Esophagus squamous epithelium (tissue), 4 donors: ENCODE results near the gene POLR2H.

Experiments used
- POLR2A ChIP-seq, 4 donors: fragments of 450-650 bp; IDR thresholded peaks; one replicate each; pipeline ENCODE4 v1.6.1; 2017; ENCODE audit warnings: antibody characterized with exemption in 4 of 4, mild to moderate bottlenecking in 4 of 4, moderate library complexity in 3 of 4
- TF ChIP-seq, protein P1 (sequence below), 6 experiments: fragments of 450-650 bp in 4 of 6; fragments of 200-600 bp in 2 of 6; sonication (generic) in 2 of 6; IDR thresholded peaks; one replicate each; pipeline ENCODE4 v1.5.1; 2016 to 2019; ENCODE audit warnings: antibody characterized with exemption in 6 of 6, mild to moderate bottlenecking in 4 of 6, moderate library complexity in 4 of 6

DNA sequence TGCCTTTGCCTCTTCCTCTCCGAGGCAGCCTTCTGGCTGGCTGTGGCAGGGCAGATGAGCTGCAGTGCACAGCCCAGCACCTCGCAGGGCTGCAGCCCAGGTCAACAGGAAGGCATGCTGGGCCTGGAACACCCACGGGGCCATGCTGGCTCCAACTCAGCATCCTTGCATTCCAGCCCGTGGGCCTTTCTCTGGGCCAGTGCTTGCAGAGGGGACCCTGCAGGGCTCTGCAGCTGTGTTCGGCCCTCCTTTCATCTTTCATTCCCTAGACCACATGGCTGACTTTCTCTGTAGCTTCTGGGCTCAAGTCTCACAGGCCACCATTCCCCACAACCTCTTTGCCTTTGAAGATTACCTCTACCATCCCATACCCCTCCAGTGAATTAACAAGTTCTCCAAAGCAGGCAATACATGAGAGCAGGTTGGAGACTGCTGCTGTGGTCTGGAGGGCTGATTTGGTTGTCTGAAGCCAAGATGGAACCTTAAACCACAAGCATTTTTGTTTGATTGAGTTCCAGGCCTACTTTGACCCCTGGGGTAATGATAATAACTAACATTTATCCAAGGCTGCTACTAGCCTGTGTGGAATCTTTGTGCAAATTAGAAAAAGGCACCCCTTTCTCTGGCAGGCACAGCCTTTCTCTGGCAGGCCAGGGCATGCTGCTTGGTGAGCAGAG is 18.2 kb upstream of the POLR2H start:
- TF ChIP-seq, protein P1, sequence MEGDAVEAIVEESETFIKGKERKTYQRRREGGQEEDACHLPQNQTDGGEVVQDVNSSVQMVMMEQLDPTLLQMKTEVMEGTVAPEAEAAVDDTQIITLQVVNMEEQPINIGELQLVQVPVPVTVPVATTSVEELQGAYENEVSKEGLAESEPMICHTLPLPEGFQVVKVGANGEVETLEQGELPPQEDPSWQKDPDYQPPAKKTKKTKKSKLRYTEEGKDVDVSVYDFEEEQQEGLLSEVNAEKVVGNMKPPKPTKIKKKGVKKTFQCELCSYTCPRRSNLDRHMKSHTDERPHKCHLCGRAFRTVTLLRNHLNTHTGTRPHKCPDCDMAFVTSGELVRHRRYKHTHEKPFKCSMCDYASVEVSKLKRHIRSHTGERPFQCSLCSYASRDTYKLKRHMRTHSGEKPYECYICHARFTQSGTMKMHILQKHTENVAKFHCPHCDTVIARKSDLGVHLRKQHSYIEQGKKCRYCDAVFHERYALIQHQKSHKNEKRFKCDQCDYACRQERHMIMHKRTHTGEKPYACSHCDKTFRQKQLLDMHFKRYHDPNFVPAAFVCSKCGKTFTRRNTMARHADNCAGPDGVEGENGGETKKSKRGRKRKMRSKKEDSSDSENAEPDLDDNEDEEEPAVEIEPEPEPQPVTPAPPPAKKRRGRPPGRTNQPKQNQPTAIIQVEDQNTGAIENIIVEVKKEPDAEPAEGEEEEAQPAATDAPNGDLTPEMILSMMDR (IDR thresholded peaks at IDR 0.05), result no peak
- TF ChIP-seq POLR2A (IDR thresholded peaks at IDR 0.05), result no peak
